SK-MEL-5 (cell line): Measurements from ENCODE around the gene MUC21. TPM values are rescaled to one million over a fixed set of nuclear protein-coding genes. Genes with fewer than 3 reads are reported as not detected.

Experiments
- DNase-seq: peaks from one replicate; pipeline ENCODE4 v3.0.0-alpha.2; 2016; ENCODE audit warnings: low read depth, low spot score
- in situ Hi-C: cut with HindIII; loops from 2 replicates; pipeline ENCODE4 v1.10.0; 2016; ENCODE audit warnings: low sequenced_read_pairs, high pct_unique_total_duplicates, low pct_unique_long_range_greater_than_20kb
- total RNA-seq: library from RNA; depleted of rRNA; stranded (reverse); fragments of >200 nt; shearing (Covaris generic); gene quantifications from 2 replicates; pipeline ENCODE4 v1.2.3, GENCODE V29; 2014; rRNA removed

MUC21 gene
- total RNA-seq, 1 experiment from 2014 or later, result not detected

- in situ Hi-C loops, result no loop called here
- no peak for DNase-seq
Measured at GRCh38 chr6:31031095-31031494, 47.6 kb downstream of the MUC21 start.

- in situ Hi-C loops, result no loop called here
- no peak for DNase-seq
Measured at GRCh38 chr6:31033075-31033474, 49.6 kb downstream of the MUC21 start.

- in situ Hi-C loops, result no loop called here
- no peak for DNase-seq
Measured at GRCh38 chr6:31035862-31036497, 52.5 kb downstream of the MUC21 start.

GRCh38 chr6:31037169-31037568 lies 53.7 kb downstream of the MUC21 start:
- no peak for DNase-seq
- in situ Hi-C loops, result no loop called here

GRCh38 chr6:31037682-31038081 lies 54.2 kb downstream of the MUC21 start:
- peak; percentile 24 for DNase-seq
- in situ Hi-C loops, result no loop called here

GRCh38 chr6:31038559-31038958 lies 55.0 kb downstream of the MUC21 start:
- DNase-seq, result no peak
- in situ Hi-C loops, result no loop called here

Other genes with a start within 250 kb of the MUC21 start
- gene FLOT1, start 241.0 kb upstream of the MUC21 start, total RNA-seq, result 159 and 182 TPM in 2 replicates
- gene IER3, start 239.2 kb upstream of the MUC21 start, total RNA-seq, result 143 and 149 TPM in 2 replicates
- gene DDR1, start 99.2 kb upstream of the MUC21 start, total RNA-seq, result 33.2 and 34.1 TPM in 2 replicates
- 16.3 and 18.0 TPM in 2 replicates for gene GTF2H4, start 75.5 kb upstream of the MUC21 start, total RNA-seq
- 36.5 and 44.1 TPM in 2 replicates for gene VARS2, start 69.5 kb upstream of the MUC21 start, total RNA-seq
- gene SFTA2, start 51.5 kb upstream of the MUC21 start, total RNA-seq, result not detected in 2 replicates
- gene MUCL3, start 42.7 kb upstream of the MUC21 start, total RNA-seq, result not detected in 2 replicates
- not detected in 2 replicates for gene MUC22, start 26.8 kb downstream of the MUC21 start, total RNA-seq
- not detected in 2 replicates for gene C6orf15, start 128.9 kb downstream of the MUC21 start, total RNA-seq
- not detected in 2 replicates for gene PSORS1C1, start 131.1 kb downstream of the MUC21 start, total RNA-seq
- not detected in 2 replicates for gene CDSN, start 136.7 kb downstream of the MUC21 start, total RNA-seq
- gene PSORS1C2, start 155.3 kb downstream of the MUC21 start, total RNA-seq, result not detected in 2 replicates
- gene CCHCR1, start 174.1 kb downstream of the MUC21 start, total RNA-seq, result 12.0 and 13.4 TPM in 2 replicates
- gene TCF19, start 174.9 kb downstream of the MUC21 start, total RNA-seq, result 14.3 and 16.1 TPM in 2 replicates
- gene POU5F1, start 187.0 kb downstream of the MUC21 start, total RNA-seq, result not detected in 2 replicates